ENCODE data around the gene GRAMD2B. TPM values are rescaled to one million over a fixed set of nuclear protein-coding genes. Genes with fewer than 3 reads are reported as not detected.
A peak's percentile ranks its signal among the peaks of the same experiment; 100 is the strongest.

The GRAMD2B gene
- total and polyA plus RNA-seq, 3 donors from 2014 or later = 10.8 to 35.0 (median 23.5) TPM

- H3K4me1 ChIP-seq = peaks cover 23% of the 10 kb centered on the region
- TF ChIP-seq POLR2A (IDR thresholded peaks at IDR 0.05) = no peak
- TF ChIP-seq CTCF (IDR thresholded peaks at IDR 0.05) = no peak
Measured at GRCh38 chr5:126483156-126483555, 59.9 kb downstream of the GRAMD2B start.

GRCh38 chr5:126484253-126484652, 61.0 kb downstream of the GRAMD2B start:
- no peak for DNase-seq
- 93 to 94% methylated on average over 2 of the region's 2 CpGs for WGBS, 2 donors
- no peaks in the 10 kb centered on the region for H3K36me3 ChIP-seq (ENCODE audit: low read depth, missing control alignments)
- no peak overlapping the region for H3K4me3 ChIP-seq
- H3K27ac ChIP-seq = no peak overlapping the region
- no peaks in the 10 kb centered on the region for H3K9me3 ChIP-seq
- intact Hi-C loops (cut with DNase I; ENCODE audit: low total_unique reads) = no loop called here
- TF ChIP-seq CTCF (IDR thresholded peaks at IDR 0.05) (no peak), POLR2A (IDR thresholded peaks at IDR 0.05) (no peak)
- no peaks in the 10 kb centered on the region for H3K27me3 ChIP-seq
- peaks cover 14% of the 10 kb centered on the region for H3K4me1 ChIP-seq

More at GRCh38 chr5:126483156-126483555, 59.9 kb downstream of the GRAMD2B start:
- intact Hi-C loops (cut with DNase I; ENCODE audit: low total_unique reads) = no loop called here
- WGBS, 2 donors = 37 to 56% methylated on average over 3 of the region's 3 CpGs
- DNase-seq = no peak
- Histone ChIP-seq H3K9me3 (no peaks in the 10 kb centered on the region), H3K27me3 (no peaks in the 10 kb centered on the region), H3K36me3 (ENCODE audit: low read depth, missing control alignments) (no peaks in the 10 kb centered on the region), H3K27ac (peak overlapping the region in 1 of 2 donors; percentile 9), H3K4me3 (no peak overlapping the region)

- Histone ChIP-seq H3K4me1 (peaks cover 11% of the 10 kb centered on the region), H3K4me3 (no peak overlapping the region), H3K9me3 (no peaks in the 10 kb centered on the region), H3K36me3 (ENCODE audit: low read depth, missing control alignments) (no peaks in the 10 kb centered on the region), H3K27me3 (no peaks in the 10 kb centered on the region), H3K27ac (peak overlapping the region in 1 of 2 donors; percentile 79)
- 54% methylated on average over 3 of the region's 3 CpGs for WGBS, 2 donors
- intact Hi-C loops (cut with DNase I; ENCODE audit: low total_unique reads) = no loop called here
- no peak for TF ChIP-seq POLR2A (IDR thresholded peaks at IDR 0.05)
- TF ChIP-seq CTCF (IDR thresholded peaks at IDR 0.05) = no peak
- peak; percentile 35 for DNase-seq
Measured at GRCh38 chr5:126486332-126486731, 63.1 kb downstream of the GRAMD2B start.

- H3K27ac ChIP-seq = peak overlapping the region in 1 of 2 donors; percentile 75
- H3K36me3 ChIP-seq (ENCODE audit: low read depth, missing control alignments) = no peaks in the 10 kb centered on the region
- H3K4me3 ChIP-seq = no peak overlapping the region
- no peaks in the 10 kb centered on the region for H3K27me3 ChIP-seq
- no peaks in the 10 kb centered on the region for H3K9me3 ChIP-seq
- intact Hi-C loops (cut with DNase I; ENCODE audit: low total_unique reads) = no loop called here
- TF ChIP-seq POLR2A (IDR thresholded peaks at IDR 0.05) = no peak
- no peak for TF ChIP-seq CTCF (IDR thresholded peaks at IDR 0.05)
- no peak for DNase-seq
- H3K4me1 ChIP-seq = peaks cover 11% of the 10 kb centered on the region
Measured at GRCh38 chr5:126487596-126487995, 64.4 kb downstream of the GRAMD2B start.

- no peak for TF ChIP-seq CTCF (IDR thresholded peaks at IDR 0.05)
- TF ChIP-seq POLR2A (IDR thresholded peaks at IDR 0.05) = no peak
Measured at GRCh38 chr5:126488443-126489065, 65.3 kb downstream of the GRAMD2B start.

More at GRCh38 chr5:126488443-126489065, 65.3 kb downstream of the GRAMD2B start:
- Histone ChIP-seq H3K4me1 (peaks cover 21% of the 10 kb centered on the region), H3K27me3 (no peaks in the 10 kb centered on the region), H3K9me3 (no peaks in the 10 kb centered on the region), H3K36me3 (ENCODE audit: low read depth, missing control alignments) (no peaks in the 10 kb centered on the region), H3K4me3 (no peak overlapping the region), H3K27ac (peak overlapping the region; percentile 20 to 75)
- DNase-seq = no peak
- WGBS, 2 donors = 71 to 76% methylated on average over 7 of the region's 7 CpGs
- intact Hi-C loops (cut with DNase I; ENCODE audit: low total_unique reads) = no loop called here
